Measurements from ENCODE around the gene CCL15.

The CCL15 gene

DNA sequence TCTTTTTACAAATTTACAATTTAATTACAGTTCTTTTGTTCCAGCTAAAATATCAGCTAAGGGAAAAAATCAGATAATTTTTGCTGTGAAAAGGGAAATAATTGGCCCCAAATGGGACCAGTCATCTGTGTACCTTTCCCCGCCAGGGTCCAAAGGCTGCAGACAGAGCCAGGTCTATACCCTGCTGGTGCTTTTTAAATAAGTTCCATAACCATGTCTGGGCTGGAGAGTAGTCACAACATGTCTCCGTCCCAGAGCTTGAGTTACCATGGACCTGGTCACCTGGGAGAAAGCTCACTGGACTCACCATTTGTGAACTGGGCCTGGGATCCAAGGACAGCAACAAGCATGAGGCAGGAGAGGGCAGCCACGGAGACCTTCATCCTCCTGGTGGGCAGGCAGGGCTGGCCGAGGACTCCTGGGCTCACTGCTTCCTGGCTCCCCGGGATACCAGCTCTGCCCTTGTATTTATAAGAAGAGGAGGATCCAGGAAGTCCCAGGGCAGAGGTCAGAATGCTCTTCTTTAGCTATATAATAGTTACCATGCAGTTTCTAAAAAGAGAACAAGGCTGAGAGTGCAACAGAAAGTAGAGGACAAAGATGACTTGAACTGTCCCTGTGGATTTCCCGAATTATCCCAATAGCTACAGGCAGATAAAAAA, at the start of gene CCL15:
TSS of gene CCL15 (minus strand) at position 444 of the 662 bp plus-strand sequence. CDS start at position 383, 61 bp downstream.
- POLR2A ChIA-PET = no interaction called here
- TF ChIP-seq, protein P1, sequence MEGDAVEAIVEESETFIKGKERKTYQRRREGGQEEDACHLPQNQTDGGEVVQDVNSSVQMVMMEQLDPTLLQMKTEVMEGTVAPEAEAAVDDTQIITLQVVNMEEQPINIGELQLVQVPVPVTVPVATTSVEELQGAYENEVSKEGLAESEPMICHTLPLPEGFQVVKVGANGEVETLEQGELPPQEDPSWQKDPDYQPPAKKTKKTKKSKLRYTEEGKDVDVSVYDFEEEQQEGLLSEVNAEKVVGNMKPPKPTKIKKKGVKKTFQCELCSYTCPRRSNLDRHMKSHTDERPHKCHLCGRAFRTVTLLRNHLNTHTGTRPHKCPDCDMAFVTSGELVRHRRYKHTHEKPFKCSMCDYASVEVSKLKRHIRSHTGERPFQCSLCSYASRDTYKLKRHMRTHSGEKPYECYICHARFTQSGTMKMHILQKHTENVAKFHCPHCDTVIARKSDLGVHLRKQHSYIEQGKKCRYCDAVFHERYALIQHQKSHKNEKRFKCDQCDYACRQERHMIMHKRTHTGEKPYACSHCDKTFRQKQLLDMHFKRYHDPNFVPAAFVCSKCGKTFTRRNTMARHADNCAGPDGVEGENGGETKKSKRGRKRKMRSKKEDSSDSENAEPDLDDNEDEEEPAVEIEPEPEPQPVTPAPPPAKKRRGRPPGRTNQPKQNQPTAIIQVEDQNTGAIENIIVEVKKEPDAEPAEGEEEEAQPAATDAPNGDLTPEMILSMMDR (IDR thresholded peaks at IDR 0.05; ENCODE audit: control extremely low read depth, extremely low read depth, low read depth, missing control alignments) = no peak
- CTCF ChIA-PET = interaction anchor here (0.8 to 1.9 kb wide), 5 partner anchors 11 to 116 kb away, joined by 3 to 5 read pairs (median 4); no protein-coding TSS in a partner anchor
- no peak for DNase-seq (ENCODE audit: extremely low spot score)

- CTCF ChIA-PET = interaction anchor here (2.3 kb wide), 1 partner anchor 23 kb away, joined by 9 read pairs; no protein-coding TSS in a partner anchor
- TF ChIP-seq, protein P1 (IDR thresholded peaks at IDR 0.05; ENCODE audit: control extremely low read depth, extremely low read depth, low read depth, missing control alignments) = no peak
- POLR2A ChIA-PET = no interaction called here
Observed at GRCh38 chr17:36049643-36050042, 48.3 kb upstream of the CCL15 start.

DNA sequence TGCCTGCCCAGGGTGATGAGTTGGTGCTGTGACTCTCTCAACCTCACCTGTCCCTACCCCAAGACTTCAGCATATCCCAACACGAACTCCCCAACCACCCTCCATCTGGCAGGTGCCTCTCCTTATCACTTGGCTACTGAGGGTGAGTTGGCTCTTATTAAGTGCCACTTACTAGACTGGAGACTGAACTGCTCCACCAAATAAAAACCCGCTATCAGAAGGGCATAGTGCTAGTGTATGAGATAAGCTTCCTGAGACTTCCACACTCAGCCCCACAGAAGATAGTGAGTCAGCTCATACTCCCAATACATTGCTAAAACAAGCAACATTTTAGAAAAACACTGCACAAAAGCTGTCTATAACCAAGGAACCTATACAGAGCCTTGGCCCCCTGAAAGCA, 46.7 kb upstream of the CCL15 start:
- CTCF ChIA-PET = interaction anchor here (0.9 to 2.3 kb wide), 3 partner anchors 10 to 79 kb away, joined by 3 to 9 read pairs (median 6); no protein-coding TSS in a partner anchor
- TF ChIP-seq, protein P1 (IDR thresholded peaks at IDR 0.05; ENCODE audit: control extremely low read depth, extremely low read depth, low read depth, missing control alignments) = no peak
- POLR2A ChIA-PET = no interaction called here
- no peak for DNase-seq (ENCODE audit: extremely low spot score)

More at GRCh38 chr17:36049643-36050042, 48.3 kb upstream of the CCL15 start:
- no peak for DNase-seq (ENCODE audit: extremely low spot score)

GRCh38 chr17:36036235-36036634, 34.9 kb upstream of the CCL15 start:
- TF ChIP-seq, protein P1 (IDR thresholded peaks at IDR 0.05; ENCODE audit: control extremely low read depth, extremely low read depth, low read depth, missing control alignments) = no peak
- CTCF ChIA-PET = interaction anchor here (1.5 to 2.3 kb wide), 2 partner anchors 36 to 67 kb away, joined by 4 to 9 read pairs; no protein-coding TSS in a partner anchor
- POLR2A ChIA-PET = no interaction called here
- DNase-seq (ENCODE audit: extremely low spot score) = no peak

DNA sequence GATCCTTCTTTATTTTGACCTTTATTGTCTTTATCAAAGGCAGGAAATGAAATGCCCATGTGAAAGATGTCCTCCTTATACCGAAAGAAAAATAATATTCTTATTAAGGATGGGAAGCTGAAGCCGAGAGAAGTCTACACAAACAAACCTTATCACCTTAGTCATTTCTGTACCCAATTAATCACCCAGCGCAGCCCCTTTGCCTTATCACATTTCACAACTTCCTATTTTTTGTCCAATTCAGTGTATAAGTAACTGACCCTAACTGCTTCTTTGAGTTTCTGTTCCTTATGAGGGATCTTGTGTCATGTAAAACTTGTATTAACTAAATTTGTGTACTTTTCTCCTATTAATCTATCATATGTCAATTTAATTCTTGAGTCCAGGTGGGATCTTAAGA, 32.8 kb upstream of the CCL15 start:
- CTCF ChIA-PET = interaction anchor here (2.3 kb wide), 1 partner anchor 38 kb away, joined by 9 read pairs; no protein-coding TSS in a partner anchor
- POLR2A ChIA-PET = no interaction called here
- no peak for DNase-seq (ENCODE audit: extremely low spot score)
- TF ChIP-seq, protein P1 (IDR thresholded peaks at IDR 0.05; ENCODE audit: control extremely low read depth, extremely low read depth, low read depth, missing control alignments) = no peak

- DNase-seq (ENCODE audit: extremely low spot score) = no peak
- ChIA-PET POLR2A (no interaction called here), CTCF (interaction anchor here (0.8 kb wide), 1 partner anchor 14 kb away, joined by 3 read pairs; no protein-coding TSS in a partner anchor)
- TF ChIP-seq, protein P1 (IDR thresholded peaks at IDR 0.05; ENCODE audit: control extremely low read depth, extremely low read depth, low read depth, missing control alignments) = no peak
Observed at GRCh38 chr17:36030956-36031355, 29.6 kb upstream of the CCL15 start.

Data from GM10248 (cell line).